C4-2B (cell line): ENCODE measurements around the gene RRN3.
"Not testable (repeated sequence)": the region's sequence is repeated elsewhere in the genome, so short reads cannot be mapped to it uniquely, and the experiment has no call there.

Experiments
- ZFX ChIP-seq: fragments of 450-650 bp; IDR thresholded peaks from 2 replicates; pipeline ENCODE4 v1.6.1; 2017
- TF ChIP-seq, protein P1 (sequence below): fragments of 450-650 bp; conservative IDR thresholded peaks from 2 replicates; pipeline ENCODE4 v1.5.1; 2017; ENCODE audit warnings: mild to moderate bottlenecking

DNA sequence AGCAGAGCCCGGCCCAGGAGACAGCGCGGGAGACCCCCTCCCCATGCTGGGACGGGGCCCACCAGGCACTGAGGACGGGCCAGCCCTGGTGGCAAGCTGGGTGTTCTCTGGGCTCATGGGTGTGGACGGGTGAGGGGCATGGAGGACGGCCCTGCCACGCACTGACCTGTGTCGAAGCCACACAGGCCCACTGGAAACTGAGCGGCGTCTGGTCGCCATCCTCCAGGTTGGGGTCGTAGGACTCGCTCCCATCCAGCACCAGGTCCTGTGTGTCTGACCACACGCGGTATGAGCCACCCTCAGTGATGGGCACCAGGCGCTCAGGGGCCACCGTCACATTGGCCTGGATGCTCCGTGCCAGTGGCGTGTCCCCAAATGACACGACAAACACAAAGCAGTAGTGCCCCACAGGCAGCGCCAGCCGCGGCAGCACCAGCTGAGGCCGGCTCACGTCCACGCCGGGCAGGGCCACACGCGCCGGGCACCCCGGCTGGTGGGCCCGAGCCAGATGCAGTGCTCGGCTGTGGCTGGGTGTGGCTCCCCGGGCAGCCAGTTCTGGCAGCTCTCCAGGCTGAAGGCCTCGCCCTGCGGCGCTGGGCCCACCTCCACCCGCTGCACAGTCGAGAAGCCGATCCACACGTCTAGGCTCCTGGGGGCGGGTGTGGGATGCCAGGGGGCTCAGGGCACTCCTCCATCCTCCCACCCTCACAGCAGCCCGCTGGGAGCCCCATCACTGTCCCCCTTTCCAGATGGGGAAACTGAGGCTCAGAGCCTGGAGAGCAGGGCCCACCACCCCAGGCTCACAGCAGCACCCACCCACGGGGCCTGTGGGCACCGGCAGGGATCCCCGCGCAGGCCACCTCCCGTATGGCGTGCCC, 41.6 kb upstream of the RRN3 start:
- TF ChIP-seq, protein P1, sequence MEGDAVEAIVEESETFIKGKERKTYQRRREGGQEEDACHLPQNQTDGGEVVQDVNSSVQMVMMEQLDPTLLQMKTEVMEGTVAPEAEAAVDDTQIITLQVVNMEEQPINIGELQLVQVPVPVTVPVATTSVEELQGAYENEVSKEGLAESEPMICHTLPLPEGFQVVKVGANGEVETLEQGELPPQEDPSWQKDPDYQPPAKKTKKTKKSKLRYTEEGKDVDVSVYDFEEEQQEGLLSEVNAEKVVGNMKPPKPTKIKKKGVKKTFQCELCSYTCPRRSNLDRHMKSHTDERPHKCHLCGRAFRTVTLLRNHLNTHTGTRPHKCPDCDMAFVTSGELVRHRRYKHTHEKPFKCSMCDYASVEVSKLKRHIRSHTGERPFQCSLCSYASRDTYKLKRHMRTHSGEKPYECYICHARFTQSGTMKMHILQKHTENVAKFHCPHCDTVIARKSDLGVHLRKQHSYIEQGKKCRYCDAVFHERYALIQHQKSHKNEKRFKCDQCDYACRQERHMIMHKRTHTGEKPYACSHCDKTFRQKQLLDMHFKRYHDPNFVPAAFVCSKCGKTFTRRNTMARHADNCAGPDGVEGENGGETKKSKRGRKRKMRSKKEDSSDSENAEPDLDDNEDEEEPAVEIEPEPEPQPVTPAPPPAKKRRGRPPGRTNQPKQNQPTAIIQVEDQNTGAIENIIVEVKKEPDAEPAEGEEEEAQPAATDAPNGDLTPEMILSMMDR, result not testable (repeated sequence)
- not testable (repeated sequence) for TF ChIP-seq ZFX
